ENCODE results near the gene ATP10B. TPM values are rescaled to one million over a fixed set of nuclear protein-coding genes. Genes with fewer than 3 reads are reported as not detected.
A peak's percentile ranks its signal among the peaks of the same experiment; 100 is the strongest.

Gene ATP10B
- total and polyA plus RNA-seq, 10 of the 15 experiments (the other 5 are each of a cell fraction or from before 2014, with no cell fraction given): not detected

DNA sequence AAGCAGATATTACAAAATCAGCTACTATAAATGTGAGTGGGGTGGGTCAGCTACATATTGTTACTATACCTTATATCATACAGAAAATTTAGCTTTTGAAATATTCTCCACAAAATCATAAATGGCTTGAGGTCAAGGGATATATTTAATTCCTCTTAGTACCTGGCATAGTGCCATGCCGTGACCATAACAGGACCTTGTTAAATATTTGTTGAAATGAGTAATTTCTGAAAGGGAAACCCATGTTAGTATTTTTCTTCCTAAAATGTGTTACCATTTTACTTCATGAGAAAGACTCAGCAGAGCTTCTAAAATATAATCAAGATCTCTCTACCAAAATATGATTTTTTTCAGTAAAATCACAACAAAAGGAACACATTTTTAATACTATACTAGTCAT lies 14.8 kb downstream of the ATP10B start:
- Histone ChIP-seq H3K27ac (ENCODE audit: control insufficient read depth, insufficient read depth) (no peak overlapping the region), H3K27me3 (replicated peaks in 1 of 2; ENCODE audit: control insufficient read depth in 2 of 2, insufficient read depth in 2 of 2, low read length in 1 of 2) (no peaks in the 10 kb centered on the region), H2AFZ (ENCODE audit: control insufficient read depth, low read depth, low read length) (no peak overlapping the region), H3K36me3 (ENCODE audit: control insufficient read depth in 2 of 2, insufficient read depth in 2 of 2, low read length in 1 of 2) (no peaks in the 10 kb centered on the region), H3K9me3 (replicated peaks; ENCODE audit: control insufficient read depth, insufficient read depth, low read length) (no peaks in the 10 kb centered on the region; the same call in 2 of the 3 replicates), H4K20me1 (ENCODE audit: control insufficient read depth, insufficient read depth) (no peaks in the 10 kb centered on the region), H3K4me1 (ENCODE audit: control insufficient read depth, insufficient read depth, low read length) (no peaks in the 10 kb centered on the region), H3K9ac (ENCODE audit: control insufficient read depth, insufficient read depth, low read length) (no peak overlapping the region), H3K79me2 (ENCODE audit: control insufficient read depth, insufficient read depth, low read length) (no peaks in the 10 kb centered on the region), H3K4me2 (ENCODE audit: control insufficient read depth, insufficient read depth) (no peak overlapping the region), H3K4me3 (no peak overlapping the region)
- BruUV-seq (replicated peaks): no TSS peak
- in situ Hi-C loops (cut with MboI): no loop called here
- SMC1A ChIA-PET (ENCODE audit: uncharacterized antibody, unreplicated experiment): interaction anchor here (1.2 to 3.4 kb wide), 4 partner anchors 10 to 50 kb away, joined by 3 to 10 read pairs (median 8); no protein-coding TSS in a partner anchor
- 0% methylated on average over 1 of the region's 1 CpG for WGBS (ENCODE audit: insufficient coverage, insufficient replicate concordance, low lambda C conversion rate, missing lambda C conversion rate)
- intact Hi-C loops (cut with micrococcal nuclease; ENCODE audit: unreplicated experiment): no loop called here
- ATAC-seq (peak; percentile 33; the same call in 2 of the 3 replicates), FAIRE-seq (no peak), DNase-seq (ENCODE audit: low read depth, low spot score) (no peak)
- RAD21 ChIA-PET (ENCODE audit: unreplicated experiment): interaction anchor here (1.2 to 1.7 kb wide), 3 partner anchors 34 to 399 kb away, joined by 3 to 5 read pairs (median 3); no protein-coding TSS in a partner anchor
- TF ChIP-seq, protein P1, sequence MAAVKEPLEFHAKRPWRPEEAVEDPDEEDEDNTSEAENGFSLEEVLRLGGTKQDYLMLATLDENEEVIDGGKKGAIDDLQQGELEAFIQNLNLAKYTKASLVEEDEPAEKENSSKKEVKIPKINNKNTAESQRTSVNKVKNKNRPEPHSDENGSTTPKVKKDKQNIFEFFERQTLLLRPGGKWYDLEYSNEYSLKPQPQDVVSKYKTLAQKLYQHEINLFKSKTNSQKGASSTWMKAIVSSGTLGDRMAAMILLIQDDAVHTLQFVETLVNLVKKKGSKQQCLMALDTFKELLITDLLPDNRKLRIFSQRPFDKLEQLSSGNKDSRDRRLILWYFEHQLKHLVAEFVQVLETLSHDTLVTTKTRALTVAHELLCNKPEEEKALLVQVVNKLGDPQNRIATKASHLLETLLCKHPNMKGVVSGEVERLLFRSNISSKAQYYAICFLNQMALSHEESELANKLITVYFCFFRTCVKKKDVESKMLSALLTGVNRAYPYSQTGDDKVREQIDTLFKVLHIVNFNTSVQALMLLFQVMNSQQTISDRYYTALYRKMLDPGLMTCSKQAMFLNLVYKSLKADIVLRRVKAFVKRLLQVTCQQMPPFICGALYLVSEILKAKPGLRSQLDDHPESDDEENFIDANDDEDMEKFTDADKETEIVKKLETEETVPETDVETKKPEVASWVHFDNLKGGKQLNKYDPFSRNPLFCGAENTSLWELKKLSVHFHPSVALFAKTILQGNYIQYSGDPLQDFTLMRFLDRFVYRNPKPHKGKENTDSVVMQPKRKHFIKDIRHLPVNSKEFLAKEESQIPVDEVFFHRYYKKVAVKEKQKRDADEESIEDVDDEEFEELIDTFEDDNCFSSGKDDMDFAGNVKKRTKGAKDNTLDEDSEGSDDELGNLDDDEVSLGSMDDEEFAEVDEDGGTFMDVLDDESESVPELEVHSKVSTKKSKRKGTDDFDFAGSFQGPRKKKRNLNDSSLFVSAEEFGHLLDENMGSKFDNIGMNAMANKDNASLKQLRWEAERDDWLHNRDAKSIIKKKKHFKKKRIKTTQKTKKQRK (IDR thresholded peaks at IDR 0.05; ENCODE audit: low read depth, low read length): no peak
- TF ChIP-seq, protein P2, sequence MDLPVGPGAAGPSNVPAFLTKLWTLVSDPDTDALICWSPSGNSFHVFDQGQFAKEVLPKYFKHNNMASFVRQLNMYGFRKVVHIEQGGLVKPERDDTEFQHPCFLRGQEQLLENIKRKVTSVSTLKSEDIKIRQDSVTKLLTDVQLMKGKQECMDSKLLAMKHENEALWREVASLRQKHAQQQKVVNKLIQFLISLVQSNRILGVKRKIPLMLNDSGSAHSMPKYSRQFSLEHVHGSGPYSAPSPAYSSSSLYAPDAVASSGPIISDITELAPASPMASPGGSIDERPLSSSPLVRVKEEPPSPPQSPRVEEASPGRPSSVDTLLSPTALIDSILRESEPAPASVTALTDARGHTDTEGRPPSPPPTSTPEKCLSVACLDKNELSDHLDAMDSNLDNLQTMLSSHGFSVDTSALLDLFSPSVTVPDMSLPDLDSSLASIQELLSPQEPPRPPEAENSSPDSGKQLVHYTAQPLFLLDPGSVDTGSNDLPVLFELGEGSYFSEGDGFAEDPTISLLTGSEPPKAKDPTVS (IDR thresholded peaks at IDR 0.05; ENCODE audit: low read depth, low read length): no peak
- TF ChIP-seq CREM (IDR thresholded peaks at IDR 0.05; ENCODE audit: low read depth): no peak
- TF ChIP-seq KDM1A (IDR thresholded peaks at IDR 0.05; ENCODE audit: borderline replicate concordance): no peak
- TF ChIP-seq ZNF217 (IDR thresholded peaks at IDR 0.05): no peak
- TF ChIP-seq RUNX3 (IDR thresholded peaks at IDR 0.05; ENCODE audit: low read length): no peak
- TF ChIP-seq PML (IDR thresholded peaks at IDR 0.05; ENCODE audit: low read length): no peak
- no peak for TF ChIP-seq MXI1 (IDR thresholded peaks at IDR 0.05; ENCODE audit: low read depth, low read length)
- no peak for TF ChIP-seq NFXL1 (IDR thresholded peaks at IDR 0.05; ENCODE audit: borderline replicate concordance)
- TF ChIP-seq CEBPB (IDR thresholded peaks at IDR 0.05; ENCODE audit: borderline replicate concordance in 1 of 2, low read depth in 2 of 2, low read length in 2 of 2): no peak
- TF ChIP-seq NBN (IDR thresholded peaks at IDR 0.05): no peak
- no peak for TF ChIP-seq TCF3 (IDR thresholded peaks at IDR 0.05; ENCODE audit: borderline replicate concordance, insufficient read depth, low read depth, low read length)
- TF ChIP-seq FOXK2 (IDR thresholded peaks at IDR 0.05): no peak
- CTCF ChIA-PET: interaction anchor here (0.6 to 2.7 kb wide), 4 partner anchors 14 to 271 kb away, joined by 3 to 12 read pairs (median 3); no protein-coding TSS in a partner anchor
- POLR2A ChIA-PET: no interaction called here

Measured in GM12878 (cell line).